ENCODE measurements around the gene UNC13D. TPM values are rescaled to one million over a fixed set of nuclear protein-coding genes. Genes with fewer than 3 reads are reported as not detected.
"Not testable (repeated sequence)": the region's sequence is repeated elsewhere in the genome, so short reads cannot be mapped to it uniquely, and the experiment has no call there.

UNC13D gene
- polyA plus RNA-seq, 4 donors, result 4.1 to 8.9 (median 5.7) TPM

- no peak for DNase-seq (ENCODE audit: low read depth in 4 of 4, low spot score in 3 of 4)
Observed at GRCh38 chr17:75875182-75875939, 31.2 kb upstream of the UNC13D start.

DNA sequence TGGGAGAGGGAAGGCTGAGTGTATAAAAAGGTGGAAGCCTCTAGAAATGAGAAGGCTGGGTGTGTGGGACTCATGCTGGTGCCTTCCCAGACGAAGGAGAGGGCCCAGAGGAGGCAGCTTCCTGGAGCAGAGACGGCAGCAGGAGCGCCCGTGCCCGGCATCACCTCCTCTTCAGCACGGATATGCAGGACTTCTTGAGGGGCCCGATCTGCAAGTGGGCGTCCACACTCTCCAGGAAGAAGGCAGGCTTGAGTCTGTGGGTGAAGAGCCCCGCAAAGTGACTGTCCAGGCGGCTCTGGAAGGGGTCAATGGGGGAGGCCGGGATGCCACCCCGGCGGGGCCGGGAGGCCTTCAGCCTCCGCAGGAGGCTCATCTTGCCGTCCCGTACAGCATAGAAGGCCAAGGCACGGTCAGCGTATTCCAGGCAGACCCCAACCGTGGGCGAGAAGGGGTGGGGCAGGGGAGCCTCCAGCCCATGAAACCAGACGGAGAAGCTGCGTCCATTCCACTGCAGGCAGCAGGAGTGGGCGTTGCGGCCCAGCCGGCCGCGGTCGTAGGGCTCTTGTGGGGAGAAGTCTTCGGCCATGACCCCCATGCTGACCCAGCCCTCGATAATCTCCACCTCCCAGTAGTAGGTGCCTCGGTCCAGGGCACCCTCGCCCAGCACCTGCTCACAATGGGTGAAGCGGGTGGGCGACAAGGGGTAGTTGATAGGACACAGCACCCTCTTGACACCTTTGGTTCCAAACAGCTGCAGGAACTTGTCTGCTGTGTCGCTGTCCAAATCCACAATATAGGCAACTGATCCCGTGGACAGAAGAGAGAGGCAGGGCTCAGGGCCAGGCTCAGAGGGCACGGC lies 30.3 kb upstream of the UNC13D start:
- no peak for DNase-seq (ENCODE audit: low read depth in 4 of 4, low spot score in 3 of 4)

DNA sequence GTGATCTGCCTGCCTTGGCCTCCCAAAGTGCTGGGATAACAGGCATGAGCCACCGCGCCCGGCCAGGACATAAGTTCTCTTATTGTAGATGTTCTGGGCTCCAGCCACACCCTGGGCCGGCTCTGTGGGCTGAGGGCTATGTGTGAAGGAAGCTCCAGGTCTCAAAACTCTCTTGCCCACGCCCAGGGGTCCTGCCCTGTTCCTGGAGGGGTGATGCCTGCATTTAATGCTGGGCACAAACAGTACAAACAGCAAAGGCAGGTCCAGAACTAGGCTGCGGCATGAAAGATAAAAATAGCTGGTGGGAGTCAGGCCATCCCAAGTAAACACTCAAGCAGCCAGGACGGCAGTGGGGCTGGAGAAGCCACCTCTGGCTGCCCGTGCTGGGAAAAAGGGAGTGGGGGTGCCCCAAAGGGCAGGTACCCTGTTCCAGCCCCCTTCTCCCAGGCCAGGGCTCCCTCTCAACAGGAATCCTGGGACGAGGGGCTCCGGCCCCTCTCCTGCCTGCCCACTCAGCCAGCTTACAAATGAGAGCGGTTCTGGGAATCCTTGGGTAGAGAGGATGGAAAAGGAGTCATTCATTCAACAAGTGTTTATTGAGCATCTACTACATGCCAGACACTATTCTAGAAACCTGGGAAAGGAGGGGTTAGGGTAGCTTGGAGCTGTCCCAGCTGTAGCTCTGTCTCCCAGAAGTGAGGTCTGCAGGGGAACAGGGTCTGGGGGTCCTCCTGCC lies 29.6 kb upstream of the UNC13D start:
- no peak for DNase-seq (ENCODE audit: low read depth in 4 of 4, low spot score in 3 of 4)

- DNase-seq (ENCODE audit: low read depth in 4 of 4, low spot score in 3 of 4), result no peak
Observed at GRCh38 chr17:75872434-75873351, 28.5 kb upstream of the UNC13D start.

DNA sequence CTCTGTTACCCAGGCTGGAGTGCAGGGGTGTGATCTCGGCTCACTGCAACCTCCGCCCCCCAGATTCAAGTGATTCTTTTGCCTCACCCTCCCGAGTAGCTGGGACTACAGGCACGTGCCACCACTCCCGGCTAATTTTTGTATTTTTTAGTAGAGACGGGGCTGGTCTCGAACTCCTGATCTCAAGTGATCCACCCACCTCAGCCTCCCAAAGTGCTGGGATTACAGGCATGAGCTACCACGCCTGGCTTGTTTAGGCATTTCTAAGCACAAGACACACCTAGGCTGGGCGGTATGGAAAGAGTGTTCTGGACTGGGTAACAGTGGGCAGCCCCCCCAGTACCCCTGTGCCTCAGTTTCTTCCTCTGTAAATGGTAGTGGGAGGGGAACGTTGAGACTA lies 26.0 kb upstream of the UNC13D start:
- DNase-seq (ENCODE audit: low read depth in 4 of 4, low spot score in 3 of 4), result not testable (repeated sequence)

DNA sequence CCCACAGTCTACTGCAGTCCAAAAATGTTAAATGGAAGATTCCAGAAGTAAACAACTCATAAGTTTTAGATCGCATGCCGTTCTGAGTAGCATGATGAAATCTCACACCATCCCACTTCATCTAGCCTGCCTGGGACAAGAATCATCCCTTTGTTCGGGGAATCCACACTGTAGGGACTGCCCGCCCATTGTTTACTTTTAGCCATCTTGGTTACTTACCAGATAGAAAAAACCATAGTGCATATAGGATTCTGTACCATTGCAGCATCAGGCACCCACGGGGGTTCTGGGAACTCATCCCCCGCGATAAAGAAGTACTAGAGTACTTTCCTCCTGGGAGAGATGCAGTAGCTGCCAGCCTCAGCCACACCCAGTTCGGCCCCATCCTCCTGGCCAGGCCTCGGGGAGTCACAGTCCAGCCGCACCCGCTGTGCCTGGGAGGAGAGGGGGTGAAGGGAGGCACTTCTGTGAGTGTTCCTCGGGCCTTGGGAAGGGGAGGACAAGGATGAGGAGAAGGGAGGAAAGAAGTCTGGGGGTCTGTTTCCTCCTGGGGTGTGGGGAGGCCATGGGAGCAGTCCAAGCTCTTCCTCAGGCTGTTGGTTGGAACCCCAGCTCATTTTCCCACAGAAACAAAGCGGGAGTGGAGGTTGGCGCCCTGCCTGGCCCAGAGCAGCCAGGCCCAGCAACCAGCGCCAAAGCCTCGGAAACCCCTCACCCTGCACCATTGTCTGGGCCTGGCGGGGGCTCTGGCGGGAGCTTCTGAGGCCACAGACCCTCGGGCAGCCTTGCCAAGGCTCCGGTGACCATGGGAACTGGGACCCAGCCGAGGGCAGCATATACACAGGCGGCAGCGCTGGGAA lies 25.3 kb upstream of the UNC13D start:
- DNase-seq (ENCODE audit: low read depth in 4 of 4, low spot score in 3 of 4), result no peak

GRCh38 chr17:75868730-75869281 lies 24.6 kb upstream of the UNC13D start:
- not testable (repeated sequence) for DNase-seq (ENCODE audit: low read depth in 4 of 4, low spot score in 3 of 4)

DNA sequence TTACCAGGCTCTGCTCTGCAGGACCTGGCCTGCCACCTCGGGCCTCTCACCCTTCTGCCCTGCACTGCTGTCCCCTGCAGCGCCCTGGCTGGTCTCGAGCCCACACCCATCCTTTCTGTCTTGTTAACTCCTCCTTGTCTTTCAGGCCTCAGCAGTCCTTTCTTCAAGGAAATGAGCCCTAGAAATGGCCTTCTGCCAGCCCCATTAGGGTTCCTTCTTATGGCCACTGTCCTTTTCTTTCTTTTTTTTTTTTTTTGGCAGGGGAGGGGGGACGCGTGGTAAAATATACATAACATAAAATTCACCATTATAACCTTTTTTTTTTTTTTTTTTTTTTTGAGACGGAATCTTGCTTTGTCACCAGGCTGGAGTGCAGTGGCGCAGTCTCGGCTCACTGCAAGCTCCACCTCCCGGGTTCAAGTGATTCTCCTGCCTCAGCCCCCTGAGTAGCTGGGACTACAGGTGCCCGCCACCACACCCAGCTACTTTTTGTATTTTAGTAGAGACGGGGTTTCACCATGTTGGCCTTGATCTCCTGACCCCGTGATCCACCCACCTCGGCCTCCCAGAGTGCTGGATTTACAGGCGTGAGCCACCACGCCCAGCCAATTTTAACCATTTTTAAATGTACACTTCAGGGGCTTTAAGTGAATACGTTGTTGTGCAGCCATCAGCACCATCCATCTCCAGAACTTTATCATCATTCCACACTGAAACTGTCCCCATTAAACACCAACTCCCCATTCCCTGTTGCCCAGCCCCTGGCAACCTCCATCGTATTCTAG lies 21.4 kb upstream of the UNC13D start:
- not testable (repeated sequence) for DNase-seq (ENCODE audit: low read depth in 4 of 4, low spot score in 3 of 4)

DNA sequence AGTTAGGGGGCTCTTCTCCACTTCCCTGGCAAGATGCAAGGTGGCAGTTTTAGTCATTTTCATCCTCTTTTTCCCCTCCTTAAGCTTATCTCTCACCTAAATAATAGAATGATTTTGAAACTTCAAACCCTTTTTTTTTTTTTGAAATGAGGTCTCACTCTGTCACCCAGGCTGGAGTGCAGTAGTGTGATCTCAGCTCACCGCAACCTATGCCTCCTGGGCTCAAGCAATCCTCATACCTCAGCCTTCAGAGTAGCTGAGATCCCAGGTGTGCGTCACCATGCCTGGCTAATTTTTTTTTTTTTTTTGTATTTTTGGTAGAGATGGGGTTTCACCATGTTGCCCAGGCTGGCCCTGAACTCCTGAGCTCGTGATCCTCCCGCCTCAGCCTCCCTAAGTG lies 20.7 kb upstream of the UNC13D start:
- DNase-seq (ENCODE audit: low read depth in 4 of 4, low spot score in 3 of 4), result not testable (repeated sequence)

DNA sequence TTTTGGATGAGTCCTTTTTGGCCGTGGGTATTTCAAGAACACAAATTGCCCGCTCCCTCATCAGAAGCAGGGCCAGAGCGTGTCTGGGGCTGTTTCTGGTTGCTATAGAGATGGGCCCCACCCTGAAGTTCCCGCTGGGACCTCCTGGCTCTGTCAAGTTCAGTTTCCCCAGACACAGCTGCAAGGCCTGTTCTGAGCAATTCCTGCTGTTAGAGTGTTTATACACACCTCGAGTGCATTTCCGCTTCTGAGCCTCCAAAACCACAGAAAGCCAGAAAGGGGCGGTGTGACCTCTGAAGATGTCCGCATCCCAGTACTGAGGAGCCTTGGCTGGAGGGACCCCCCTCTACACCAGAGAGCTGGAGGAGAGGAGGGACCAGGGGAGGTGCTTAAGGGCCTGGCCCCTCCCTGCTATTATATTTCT lies 20.3 kb upstream of the UNC13D start:
- peak in 1 of 4 donors; percentile 78 for DNase-seq (ENCODE audit: low read depth in 4 of 4, low spot score in 3 of 4)

DNA sequence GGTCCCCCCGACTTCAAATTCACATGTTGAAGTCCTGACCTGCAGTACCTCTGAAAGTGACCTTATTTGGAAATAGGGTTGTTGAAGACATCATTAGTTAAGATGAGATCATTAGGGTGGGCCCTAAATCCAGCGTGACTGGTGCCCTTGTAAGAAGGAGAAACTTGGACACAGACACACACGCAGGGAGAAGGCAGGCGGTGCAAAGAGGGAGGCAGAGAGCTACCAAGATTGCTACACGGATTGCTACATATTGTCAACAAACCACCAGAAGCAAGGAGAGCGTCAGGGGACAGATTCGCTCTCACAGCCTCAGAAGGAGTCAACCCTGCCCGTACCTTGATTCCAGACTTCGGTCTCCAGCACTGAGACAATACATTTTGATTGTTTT lies 17.7 kb upstream of the UNC13D start:
- no peak for DNase-seq (ENCODE audit: low read depth in 4 of 4, low spot score in 3 of 4)

DNA sequence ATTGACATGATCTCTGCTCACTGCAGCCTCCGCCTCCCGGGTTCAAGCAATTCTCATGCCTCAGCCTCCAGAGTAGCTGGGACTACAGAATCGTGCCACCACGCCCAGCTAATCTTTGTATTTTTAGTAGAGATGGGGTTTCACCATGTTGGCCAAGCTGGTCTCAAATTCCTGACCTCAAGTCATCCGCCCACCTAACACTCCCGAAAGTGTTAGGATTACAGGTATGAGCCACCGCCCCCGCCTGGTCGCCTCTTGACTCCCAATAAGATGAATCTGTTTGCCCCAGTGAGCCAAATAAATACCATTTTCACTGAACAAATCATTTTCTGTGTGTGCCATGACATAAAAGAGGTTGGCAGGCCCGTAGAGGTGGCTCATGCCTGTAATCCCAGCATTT lies 15.2 kb upstream of the UNC13D start:
- not testable (repeated sequence) for DNase-seq (ENCODE audit: low read depth in 4 of 4, low spot score in 3 of 4)

DNA sequence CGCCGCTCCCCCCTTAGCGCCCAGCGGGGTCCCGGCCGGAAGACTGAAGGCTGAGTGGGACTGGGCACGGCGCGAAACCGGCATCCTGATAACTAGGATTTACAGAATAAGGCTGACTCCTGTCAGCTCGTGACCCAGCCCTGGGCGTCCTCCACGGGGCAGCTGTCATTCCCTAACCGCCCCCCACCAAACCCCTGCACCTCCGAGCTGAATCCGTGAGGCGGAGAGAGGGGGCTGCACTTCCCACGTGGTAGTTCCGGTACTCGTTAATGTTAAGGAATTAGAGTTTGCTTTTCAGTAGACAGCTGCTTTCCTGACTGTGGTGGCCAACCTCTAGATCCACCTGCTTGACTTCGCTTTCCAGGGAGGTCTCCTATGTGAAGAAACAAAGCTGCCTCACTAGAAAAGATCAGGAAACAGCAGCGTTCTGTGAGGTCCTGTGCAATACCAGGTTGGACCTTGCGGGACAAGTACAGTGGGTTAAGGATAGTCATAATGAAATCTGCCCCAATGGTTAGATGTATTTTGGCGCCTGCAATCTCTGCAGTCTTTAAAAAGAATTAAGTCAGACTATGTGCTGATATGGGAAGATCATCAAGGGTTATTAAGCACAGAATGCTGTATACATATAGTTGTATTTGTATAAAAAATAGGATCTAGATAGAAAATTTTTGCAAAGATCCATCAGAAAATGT lies 12.0 kb upstream of the UNC13D start:
- no peak for DNase-seq (ENCODE audit: low read depth in 4 of 4, low spot score in 3 of 4)

DNA sequence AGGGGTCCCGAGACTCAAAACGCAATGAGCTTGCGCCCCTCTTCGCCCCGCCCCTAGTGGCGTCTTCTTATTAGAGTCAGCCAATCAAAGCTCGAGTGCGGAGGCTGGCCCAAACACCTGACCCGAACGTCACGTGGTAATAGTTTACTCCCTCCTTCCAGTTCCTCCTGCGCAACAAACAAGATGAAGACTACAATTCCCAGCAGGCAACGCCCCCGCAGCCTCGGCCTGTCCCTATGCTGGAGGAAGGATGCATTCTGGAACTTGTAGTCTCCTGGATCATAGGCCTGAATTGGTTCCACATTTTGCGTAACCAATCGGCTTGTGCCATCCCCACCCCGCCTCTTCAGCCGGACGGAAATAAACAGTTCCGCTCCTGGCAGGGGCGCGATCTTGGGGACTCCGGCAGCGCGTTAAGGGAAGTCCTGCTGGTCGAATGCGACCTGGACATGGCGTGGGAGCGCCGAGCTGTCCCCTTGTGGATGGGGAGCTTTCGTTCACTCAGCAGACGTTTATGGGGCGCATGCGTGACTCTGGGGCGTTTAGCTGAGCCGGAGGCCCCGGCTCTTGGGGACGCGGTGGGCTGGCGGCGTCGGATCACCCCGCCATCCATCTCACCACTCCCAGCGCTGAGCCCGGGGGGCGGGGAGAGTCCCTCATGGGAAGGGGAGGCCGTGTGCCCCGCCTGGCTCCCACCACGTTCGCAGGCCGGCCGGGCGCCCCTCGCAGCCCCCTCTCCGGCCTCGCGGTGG lies 11.3 kb upstream of the UNC13D start, which contains the start of gene WBP2:
TSS of gene WBP2 (minus strand) at position 26 of the 752 bp plus-strand sequence. CDS start 38 bp downstream, outside the sequence.
- peak; percentile 98 to 100 (median 98) for DNase-seq (ENCODE audit: low read depth in 4 of 4, low spot score in 3 of 4)

- DNase-seq (ENCODE audit: low read depth in 4 of 4, low spot score in 3 of 4), result no peak
Observed at GRCh38 chr17:75854881-75855309, 10.7 kb upstream of the UNC13D start.

DNA sequence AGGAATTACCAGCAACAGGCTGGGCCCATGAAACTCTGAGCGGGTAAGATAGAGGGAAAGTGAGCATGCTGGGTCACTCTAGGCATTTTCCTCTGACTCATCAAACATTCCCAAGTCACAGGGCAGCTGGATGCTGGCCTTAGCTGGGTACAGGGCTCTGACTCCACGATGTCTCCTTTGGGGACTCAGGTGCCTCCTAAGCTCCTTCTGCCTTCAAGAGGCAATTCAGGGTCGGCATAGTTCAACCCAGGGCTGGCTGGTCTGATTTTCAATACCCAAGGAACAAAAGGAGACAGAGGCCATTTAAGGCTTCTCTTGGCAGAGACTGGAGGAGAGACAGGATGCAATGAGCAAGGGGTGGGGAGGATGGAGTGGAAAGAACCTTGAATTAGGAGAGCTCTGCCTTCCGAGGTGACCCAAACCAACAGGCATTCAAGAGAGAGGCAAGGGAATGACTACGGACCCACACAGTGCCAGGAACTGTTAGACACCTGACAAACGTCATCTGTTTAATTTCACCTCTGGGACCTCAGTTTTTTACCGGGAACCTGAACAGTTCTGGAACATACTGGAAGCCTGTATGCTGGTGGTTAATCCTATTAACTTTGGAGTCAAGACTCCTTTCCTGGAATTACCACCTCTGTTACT lies 10.0 kb upstream of the UNC13D start:
- no peak for DNase-seq (ENCODE audit: low read depth in 4 of 4, low spot score in 3 of 4)
